LNCaP clone FGC (cell line): ENCODE results near the gene GCLC.

Experiments used
- DNase-seq: peaks from one replicate; pipeline ENCODE4 v3.0.0-alpha.2; 2011; ENCODE audit warnings: low read depth
- H3K4me3 ChIP-seq: 2 replicates; pipeline ENCODE4 v1.5.1; 2011; ENCODE audit warnings: mild to moderate bottlenecking, low read depth, low read length, control low read depth
- TF ChIP-seq, protein P1 (sequence below): IDR thresholded peaks from 2 replicates; pipeline ENCODE4 v1.5.1; 2012; ENCODE audit warnings: mild to moderate bottlenecking; ENCODE audit not compliant: control insufficient read depth, insufficient read depth; ENCODE audit errors: extremely low read depth

The GCLC gene

DNA sequence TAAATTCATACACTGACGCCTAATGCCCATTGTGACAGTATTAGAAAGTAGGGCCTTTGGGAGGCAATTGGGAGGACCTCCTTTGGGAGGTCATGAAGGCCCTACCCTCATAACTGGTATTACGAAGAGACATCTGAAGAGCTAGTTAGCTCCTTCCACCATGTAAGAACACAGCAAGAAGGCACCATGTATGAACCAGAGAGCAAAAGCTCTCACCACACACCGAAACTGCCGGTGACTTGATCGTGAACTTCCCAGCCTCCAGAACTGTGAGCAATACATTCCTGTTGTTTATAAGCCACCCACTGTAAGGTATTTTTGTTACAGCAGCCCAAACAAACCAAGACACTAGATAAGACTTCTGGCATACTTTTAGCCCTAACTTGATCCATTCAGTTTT lies 41.8 kb downstream of the GCLC start:
- no peak overlapping the region for H3K4me3 ChIP-seq
- TF ChIP-seq, protein P1, sequence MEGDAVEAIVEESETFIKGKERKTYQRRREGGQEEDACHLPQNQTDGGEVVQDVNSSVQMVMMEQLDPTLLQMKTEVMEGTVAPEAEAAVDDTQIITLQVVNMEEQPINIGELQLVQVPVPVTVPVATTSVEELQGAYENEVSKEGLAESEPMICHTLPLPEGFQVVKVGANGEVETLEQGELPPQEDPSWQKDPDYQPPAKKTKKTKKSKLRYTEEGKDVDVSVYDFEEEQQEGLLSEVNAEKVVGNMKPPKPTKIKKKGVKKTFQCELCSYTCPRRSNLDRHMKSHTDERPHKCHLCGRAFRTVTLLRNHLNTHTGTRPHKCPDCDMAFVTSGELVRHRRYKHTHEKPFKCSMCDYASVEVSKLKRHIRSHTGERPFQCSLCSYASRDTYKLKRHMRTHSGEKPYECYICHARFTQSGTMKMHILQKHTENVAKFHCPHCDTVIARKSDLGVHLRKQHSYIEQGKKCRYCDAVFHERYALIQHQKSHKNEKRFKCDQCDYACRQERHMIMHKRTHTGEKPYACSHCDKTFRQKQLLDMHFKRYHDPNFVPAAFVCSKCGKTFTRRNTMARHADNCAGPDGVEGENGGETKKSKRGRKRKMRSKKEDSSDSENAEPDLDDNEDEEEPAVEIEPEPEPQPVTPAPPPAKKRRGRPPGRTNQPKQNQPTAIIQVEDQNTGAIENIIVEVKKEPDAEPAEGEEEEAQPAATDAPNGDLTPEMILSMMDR = no peak
- no peak for DNase-seq

- no peak for DNase-seq
- no peak overlapping the region for H3K4me3 ChIP-seq
- TF ChIP-seq, protein P1 = no peak
These were observed 43.5 kb downstream of the GCLC start for GRCh38 chr6:53501432-53501831.

- TF ChIP-seq, protein P1 = no peak
- DNase-seq = no peak
- H3K4me3 ChIP-seq = no peak overlapping the region
These were observed 44.8 kb downstream of the GCLC start for GRCh38 chr6:53500095-53500494.

DNA sequence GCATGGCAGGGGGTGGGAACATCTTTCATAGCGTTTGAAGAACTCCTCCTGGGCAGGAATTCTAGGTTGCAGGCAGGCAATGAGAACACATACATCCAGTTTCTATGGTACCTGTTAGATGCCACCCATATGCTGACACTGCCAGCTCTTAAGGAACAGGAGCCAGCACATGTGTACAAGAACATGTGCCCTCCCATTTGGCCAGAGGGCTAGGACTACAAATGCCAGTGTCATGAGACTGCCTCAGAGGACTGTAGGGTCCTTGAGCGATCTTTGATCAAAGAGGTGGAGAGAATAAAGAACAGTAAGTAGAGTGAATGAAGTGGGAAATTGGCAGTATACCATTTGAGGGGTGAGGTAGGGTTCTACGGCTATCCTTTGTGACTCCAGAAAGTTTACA lies 45.8 kb downstream of the GCLC start:
- no peak for DNase-seq
- H3K4me3 ChIP-seq = no peak overlapping the region
- TF ChIP-seq, protein P1 = no peak

- no peak for DNase-seq
- no peak overlapping the region for H3K4me3 ChIP-seq
- TF ChIP-seq, protein P1 = no peak
These were observed 46.3 kb downstream of the GCLC start for GRCh38 chr6:53498649-53499048.

DNA sequence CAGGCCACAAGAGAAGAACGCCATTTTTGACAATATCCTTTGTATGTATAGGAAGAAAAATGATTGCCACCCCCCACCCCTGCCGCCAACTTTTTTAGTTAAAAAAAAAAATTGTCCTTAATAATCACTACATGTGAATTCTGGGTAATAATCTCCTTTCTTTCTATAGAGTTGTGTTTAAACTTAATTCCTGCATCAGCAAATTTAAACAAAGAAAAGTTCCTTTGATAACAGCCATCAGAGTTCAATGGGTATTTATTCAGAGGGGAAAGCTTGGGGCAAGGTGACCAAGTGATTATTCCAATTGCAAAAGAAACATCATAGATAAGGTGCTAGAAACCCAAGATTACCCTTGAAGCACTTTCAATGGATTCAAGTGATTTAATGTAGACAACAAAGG lies 47.0 kb downstream of the GCLC start:
- no peak for DNase-seq
- no peak overlapping the region for H3K4me3 ChIP-seq
- TF ChIP-seq, protein P1 = no peak

DNA sequence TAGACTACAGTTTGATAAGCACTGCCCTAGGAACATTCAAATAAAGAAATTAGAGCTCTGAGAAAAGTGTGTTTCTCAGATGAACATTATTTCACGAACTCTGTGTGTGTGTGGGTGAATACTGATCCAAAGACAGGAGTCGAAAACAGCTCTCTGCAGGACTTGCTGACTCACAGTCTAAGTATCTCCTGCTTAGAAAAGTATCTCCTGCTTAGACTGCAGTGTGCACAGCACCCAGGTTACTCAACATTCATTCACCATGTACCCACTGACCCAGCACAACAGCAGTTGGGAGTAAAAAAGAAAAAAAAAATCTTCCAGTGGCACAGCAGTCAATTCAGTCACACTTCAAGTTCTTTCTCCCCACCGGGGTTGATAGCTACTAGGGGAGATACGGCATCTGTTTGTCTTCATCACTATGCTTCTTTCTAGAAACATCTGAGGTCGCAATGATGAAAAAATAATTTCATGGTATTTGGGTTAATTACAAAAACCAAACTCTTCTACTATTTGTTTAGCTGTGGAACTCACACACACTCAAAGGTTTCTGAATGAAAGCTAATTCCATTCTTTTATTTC lies 48.0 kb downstream of the GCLC start:
- H3K4me3 ChIP-seq = no peak overlapping the region
- DNase-seq = no peak
- TF ChIP-seq, protein P1 = no peak
